ENCODE results near the gene STAMBP. TPM values are rescaled to one million over a fixed set of nuclear protein-coding genes. Genes with fewer than 3 reads are reported as not detected.

The STAMBP gene
- total and polyA plus RNA-seq, 9 of the 15 experiments (the other 6 are each of a cell fraction or from before 2014, with no cell fraction given) = 36.9 to 75.2 (median 48.8) TPM

- POLR2A ChIA-PET = no interaction called here
- FAIRE-seq (no peak), ATAC-seq (no peak), DNase-seq (ENCODE audit: extremely low read depth in 1 of 4, low spot score in 3 of 4) (no peak)
- intact Hi-C loops (cut with micrococcal nuclease) = no loop called here
- TF ChIP-seq, protein P1, sequence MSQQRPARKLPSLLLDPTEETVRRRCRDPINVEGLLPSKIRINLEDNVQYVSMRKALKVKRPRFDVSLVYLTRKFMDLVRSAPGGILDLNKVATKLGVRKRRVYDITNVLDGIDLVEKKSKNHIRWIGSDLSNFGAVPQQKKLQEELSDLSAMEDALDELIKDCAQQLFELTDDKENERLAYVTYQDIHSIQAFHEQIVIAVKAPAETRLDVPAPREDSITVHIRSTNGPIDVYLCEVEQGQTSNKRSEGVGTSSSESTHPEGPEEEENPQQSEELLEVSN (IDR thresholded peaks at IDR 0.05; ENCODE audit: borderline replicate concordance in 1 of 2, extremely low read depth in 1 of 2, insufficient read depth in 1 of 2, insufficient read length in 1 of 2, low read depth in 1 of 2, low read length in 1 of 2, poor library complexity in 1 of 2, severe bottlenecking in 1 of 2) = no peak
- TF ChIP-seq, protein P2, sequence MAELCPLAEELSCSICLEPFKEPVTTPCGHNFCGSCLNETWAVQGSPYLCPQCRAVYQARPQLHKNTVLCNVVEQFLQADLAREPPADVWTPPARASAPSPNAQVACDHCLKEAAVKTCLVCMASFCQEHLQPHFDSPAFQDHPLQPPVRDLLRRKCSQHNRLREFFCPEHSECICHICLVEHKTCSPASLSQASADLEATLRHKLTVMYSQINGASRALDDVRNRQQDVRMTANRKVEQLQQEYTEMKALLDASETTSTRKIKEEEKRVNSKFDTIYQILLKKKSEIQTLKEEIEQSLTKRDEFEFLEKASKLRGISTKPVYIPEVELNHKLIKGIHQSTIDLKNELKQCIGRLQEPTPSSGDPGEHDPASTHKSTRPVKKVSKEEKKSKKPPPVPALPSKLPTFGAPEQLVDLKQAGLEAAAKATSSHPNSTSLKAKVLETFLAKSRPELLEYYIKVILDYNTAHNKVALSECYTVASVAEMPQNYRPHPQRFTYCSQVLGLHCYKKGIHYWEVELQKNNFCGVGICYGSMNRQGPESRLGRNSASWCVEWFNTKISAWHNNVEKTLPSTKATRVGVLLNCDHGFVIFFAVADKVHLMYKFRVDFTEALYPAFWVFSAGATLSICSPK (IDR thresholded peaks at IDR 0.05; ENCODE audit: borderline replicate concordance) = no peak
- no peak for TF ChIP-seq ZNF3 (CRISPR knock-in tag; IDR thresholded peaks at IDR 0.05)
- no peaks in the 10 kb centered on the region for H3K36me3 ChIP-seq (ENCODE audit: control insufficient read depth, insufficient read depth, low read length)
- CTCF ChIA-PET (ENCODE audit: low intra/inter-chr PET ratio) = no interaction called here
- no TSS peak for BruUV-seq (replicated peaks)
- H3K4me3 ChIP-seq = no peak overlapping the region
- no peaks in the 10 kb centered on the region for H4K20me1 ChIP-seq (replicated peaks; ENCODE audit: control insufficient read depth, insufficient read depth, low read length)
- H3K9me1 ChIP-seq (ENCODE audit: control insufficient read depth, insufficient read depth, low read length) = no peaks in the 10 kb centered on the region
- no peaks in the 10 kb centered on the region for H3K9me3 ChIP-seq (replicated peaks; ENCODE audit: control insufficient read depth, insufficient read depth, low read depth, low read length)
- H3K9ac ChIP-seq (ENCODE audit: insufficient read depth in 1 of 2, low read depth in 2 of 2, low read length in 2 of 2) = peak overlapping the region in 1 of 2 experiments; percentile 49; a peak in 1 of 4 replicates
- 40% methylated on average over 2 of the region's 4 CpGs for WGBS (ENCODE audit: insufficient coverage, low coverage, missing lambda C conversion rate)
- H3K27me3 ChIP-seq (ENCODE audit: control insufficient read depth in 2 of 2, insufficient read depth in 2 of 2, low read length in 2 of 2) = no peaks in the 10 kb centered on the region
- in situ Hi-C loops (cut with MboI) = no loop called here
- H3K27ac ChIP-seq (ENCODE audit: extremely low read depth, low read depth, low read length) = no peak overlapping the region
- H3K79me2 ChIP-seq (ENCODE audit: control insufficient read depth, insufficient read depth, low read length) = no peaks in the 10 kb centered on the region
- no peak overlapping the region for H3K4me2 ChIP-seq (ENCODE audit: insufficient read depth, low read length)
- no peak overlapping the region for H2AFZ ChIP-seq (ENCODE audit: low read depth, low read length)
- H3K4me1 ChIP-seq (replicated peaks in 1 of 2; ENCODE audit: control insufficient read depth in 2 of 2, insufficient read depth in 2 of 2, low read length in 2 of 2) = no peaks in the 10 kb centered on the region
Observed at GRCh38 chr2:73914667-73915066, 85.9 kb downstream of the STAMBP start.
